Skin epidermis (tissue), 12 donors: ENCODE results near the gene AQP12A.
"Not testable (repeated sequence)": the region's sequence is repeated elsewhere in the genome, so short reads cannot be mapped to it uniquely, and the experiment has no call there.

Experiments
- H3K27ac ChIP-seq, 21 experiments: fragments of 200-600 bp; sonication (generic) in 11 of 21; one replicate each; pipeline ENCODE4 v1.5.0; 2020; ENCODE audit warnings: mild to moderate bottlenecking in 3 of 21, inconsistent platforms in 2 of 21, moderate library complexity in 2 of 21
- H3K4me3 ChIP-seq, 7 experiments: fragments of 200-600 bp; sonication (generic) in 2 of 7; one replicate each; pipeline ENCODE4 v1.5.0; 2020; ENCODE audit warnings: inconsistent platforms in 2 of 7, mild to moderate bottlenecking in 2 of 7, moderate library complexity in 1 of 7

Gene AQP12A

DNA sequence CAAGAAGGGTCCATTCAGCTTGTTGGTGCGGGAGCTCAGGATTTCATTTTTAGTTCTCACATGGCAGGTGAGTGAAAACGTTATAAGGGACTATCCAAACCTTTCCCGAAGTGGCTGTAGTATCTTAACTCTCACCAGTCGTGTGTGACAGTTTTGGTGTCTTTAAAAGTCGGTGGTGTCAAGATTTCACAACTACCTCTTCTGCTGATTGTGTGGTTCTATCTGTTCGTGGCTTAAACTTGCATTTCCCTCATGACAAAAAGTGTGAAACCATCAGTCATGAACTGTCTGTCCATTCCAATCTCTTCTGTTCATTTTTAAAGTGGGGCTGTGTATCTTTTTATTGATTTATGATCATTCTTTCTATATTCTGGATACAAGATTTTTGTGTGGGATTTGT lies 5.2 kb upstream of the AQP12A start:
- Histone ChIP-seq H3K4me3 (no peak overlapping the region), H3K27ac (no peak overlapping the region)

- H3K4me3 ChIP-seq = no peak overlapping the region
Measured at GRCh38 chr2:240687045-240687740, 4.5 kb upstream of the AQP12A start.

DNA sequence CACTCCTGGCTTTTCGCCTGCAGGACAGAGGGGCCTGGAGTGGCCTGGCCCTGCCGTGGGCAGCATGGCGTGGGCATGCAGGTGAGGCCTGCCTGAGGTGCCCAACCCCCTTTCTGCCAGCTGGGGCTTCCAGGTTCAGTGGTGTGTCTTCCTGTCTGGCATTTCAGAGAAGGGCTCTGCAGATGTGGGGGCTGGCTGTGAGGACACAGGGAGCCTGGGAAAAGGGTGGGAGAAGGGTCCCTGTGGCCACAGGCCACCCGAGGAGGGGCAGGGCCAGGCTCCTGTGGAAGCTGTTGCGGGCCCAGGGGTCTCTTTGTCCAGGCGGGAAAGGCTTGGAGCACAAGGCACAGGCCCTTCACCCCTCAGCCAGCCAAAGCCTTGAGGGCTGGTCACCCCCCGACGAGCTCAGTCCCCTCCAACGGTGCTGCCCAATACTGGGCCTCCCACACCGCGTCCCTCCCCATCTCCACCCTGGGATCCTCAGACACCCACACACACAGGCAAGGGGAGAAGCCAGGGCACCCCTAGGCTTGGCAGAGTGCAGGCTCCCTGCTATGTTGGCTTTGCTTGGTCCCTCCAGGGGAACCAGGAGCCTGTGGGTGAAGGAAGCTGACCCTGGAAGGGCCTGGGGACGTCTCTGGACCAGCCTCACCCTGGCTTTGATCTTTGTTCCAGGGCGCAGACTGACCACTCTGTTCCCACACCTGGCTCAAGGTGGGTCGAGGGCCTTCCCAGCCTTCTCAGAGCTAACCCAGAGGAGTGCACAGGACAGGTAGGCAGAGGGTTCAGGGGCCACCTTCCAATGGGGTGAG lies 3.7 kb upstream of the AQP12A start:
- Histone ChIP-seq H3K27ac (no peak overlapping the region), H3K4me3 (no peak overlapping the region)

More at GRCh38 chr2:240687045-240687740, 4.5 kb upstream of the AQP12A start:
- no peak overlapping the region for H3K27ac ChIP-seq

GRCh38 chr2:240688553-240688919 lies 3.1 kb upstream of the AQP12A start:
- no peak overlapping the region for H3K4me3 ChIP-seq
- no peak overlapping the region for H3K27ac ChIP-seq

GRCh38 chr2:240689975-240690374 lies 1.7 kb upstream of the AQP12A start:
- no peak overlapping the region for H3K27ac ChIP-seq
- H3K4me3 ChIP-seq = no peak overlapping the region

DNA sequence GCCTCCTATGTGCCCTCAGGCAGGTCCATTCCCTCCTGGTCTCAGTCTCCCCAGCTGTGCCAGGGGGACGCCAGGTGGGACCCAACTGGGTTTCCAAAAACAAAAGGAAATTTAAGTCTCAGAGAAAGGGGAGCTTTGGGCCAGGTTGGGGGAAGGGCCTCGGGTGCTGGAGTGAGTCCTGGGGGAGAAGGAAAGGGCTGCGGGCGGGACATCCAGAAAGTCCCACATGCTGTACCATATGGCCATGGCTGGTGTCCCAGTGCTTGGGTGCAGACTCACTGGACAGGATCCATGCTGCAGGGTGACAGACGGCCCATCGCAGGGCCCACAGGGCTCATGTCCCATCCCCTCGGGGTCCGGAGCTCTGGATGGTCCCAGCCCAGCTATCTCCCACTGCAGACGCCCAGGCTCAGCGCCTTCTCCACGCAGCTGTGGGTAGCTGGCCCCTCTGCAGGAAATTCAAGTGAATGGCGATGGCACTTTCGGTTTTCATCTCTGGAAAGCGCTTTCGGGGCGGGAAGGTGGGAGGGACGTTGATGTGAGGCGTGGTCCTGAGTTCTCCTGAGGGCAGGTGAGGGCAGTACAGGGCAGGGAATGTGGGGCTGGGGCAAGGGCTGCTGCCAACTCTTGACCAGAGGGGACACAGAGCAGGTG lies 1.1 kb upstream of the AQP12A start:
- H3K4me3 ChIP-seq, H3K27ac ChIP-seq: not testable (repeated sequence)

GRCh38 chr2:240691075-240691427 lies 615 bp upstream of the AQP12A start:
- H3K4me3 ChIP-seq, H3K27ac ChIP-seq: not testable (repeated sequence)

GRCh38 chr2:240692583-240693561 lies 1.2 kb downstream of the AQP12A start:
- not testable (repeated sequence) for H3K4me3 ChIP-seq, H3K27ac ChIP-seq

DNA sequence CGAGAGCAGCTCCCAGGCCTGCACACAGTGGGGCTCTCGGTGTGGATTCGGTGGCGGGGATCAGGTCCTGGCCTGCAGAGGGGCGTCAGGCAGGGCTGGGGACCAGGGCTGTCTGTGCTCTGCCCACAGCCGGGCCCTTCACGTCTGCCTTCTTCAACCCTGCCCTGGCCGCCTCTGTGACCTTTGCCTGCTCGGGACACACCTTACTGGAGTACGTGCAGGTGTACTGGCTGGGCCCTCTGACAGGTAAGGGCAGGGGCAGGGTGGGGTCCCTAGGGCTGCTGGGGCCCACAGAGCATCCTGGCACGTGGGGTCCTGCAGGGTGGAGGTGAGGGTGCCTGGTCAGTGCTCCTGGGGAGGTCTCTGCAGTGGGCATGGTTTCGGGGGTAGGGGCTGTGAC lies 2.6 kb downstream of the AQP12A start:
- H3K27ac ChIP-seq, H3K4me3 ChIP-seq: not testable (repeated sequence)

- H3K4me3 ChIP-seq, H3K27ac ChIP-seq: not testable (repeated sequence)
Measured at GRCh38 chr2:240695593-240695992, 3.9 kb downstream of the AQP12A start.

GRCh38 chr2:240696469-240696868 lies 4.8 kb downstream of the AQP12A start:
- H3K4me3 ChIP-seq, H3K27ac ChIP-seq: not testable (repeated sequence)

GRCh38 chr2:240698852-240699561 lies 7.3 kb downstream of the AQP12A start:
- not testable (repeated sequence) for H3K4me3 ChIP-seq, H3K27ac ChIP-seq

- not testable (repeated sequence) for H3K27ac ChIP-seq, H3K4me3 ChIP-seq
Measured at GRCh38 chr2:240699835-240700234, 8.2 kb downstream of the AQP12A start.

DNA sequence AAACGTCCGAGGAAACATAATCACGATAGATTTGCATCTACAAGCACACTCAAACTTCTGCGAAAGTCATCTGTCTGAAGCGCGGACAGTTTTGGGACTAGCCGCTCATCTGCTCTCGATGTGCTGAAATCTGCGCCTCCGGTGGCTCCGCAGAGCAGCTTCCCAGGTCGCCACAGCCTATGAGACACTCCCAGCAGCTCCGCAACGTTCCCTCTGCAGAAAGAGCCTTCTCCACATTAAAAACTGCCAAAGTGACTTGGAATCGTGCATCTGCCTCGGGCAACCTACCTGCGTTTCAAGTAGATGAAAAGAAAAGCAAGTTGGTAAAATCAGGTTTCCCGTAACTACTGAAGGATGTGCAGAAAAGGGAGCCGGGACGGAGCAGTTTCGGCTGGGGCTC lies 8.9 kb downstream of the AQP12A start:
- H3K27ac ChIP-seq, H3K4me3 ChIP-seq: not testable (repeated sequence)

- H3K4me3 ChIP-seq = no peak overlapping the region
- no peak overlapping the region for H3K27ac ChIP-seq
Measured at GRCh38 chr2:240701091-240701735, 9.5 kb downstream of the AQP12A start.

GRCh38 chr2:240701736-240702639 lies 10.3 kb downstream of the AQP12A start:
- Histone ChIP-seq H3K4me3 (no peak overlapping the region), H3K27ac (no peak overlapping the region)

GRCh38 chr2:240702640-240703011 lies 11.0 kb downstream of the AQP12A start:
- H3K4me3 ChIP-seq = no peak overlapping the region
- no peak overlapping the region for H3K27ac ChIP-seq
